GM12872 (cell line): Measurements from ENCODE around the gene TAS1R2.
A peak's percentile ranks its signal among the peaks of the same experiment; 100 is the strongest.

Experiments used
- CTCF ChIP-seq: IDR thresholded peaks from 3 replicates; pipeline ENCODE4 v1.5.1; 2011; ENCODE audit warnings: low read depth, mild to moderate bottlenecking, low read length, moderate library complexity; ENCODE audit not compliant: insufficient read depth

Gene TAS1R2

DNA sequence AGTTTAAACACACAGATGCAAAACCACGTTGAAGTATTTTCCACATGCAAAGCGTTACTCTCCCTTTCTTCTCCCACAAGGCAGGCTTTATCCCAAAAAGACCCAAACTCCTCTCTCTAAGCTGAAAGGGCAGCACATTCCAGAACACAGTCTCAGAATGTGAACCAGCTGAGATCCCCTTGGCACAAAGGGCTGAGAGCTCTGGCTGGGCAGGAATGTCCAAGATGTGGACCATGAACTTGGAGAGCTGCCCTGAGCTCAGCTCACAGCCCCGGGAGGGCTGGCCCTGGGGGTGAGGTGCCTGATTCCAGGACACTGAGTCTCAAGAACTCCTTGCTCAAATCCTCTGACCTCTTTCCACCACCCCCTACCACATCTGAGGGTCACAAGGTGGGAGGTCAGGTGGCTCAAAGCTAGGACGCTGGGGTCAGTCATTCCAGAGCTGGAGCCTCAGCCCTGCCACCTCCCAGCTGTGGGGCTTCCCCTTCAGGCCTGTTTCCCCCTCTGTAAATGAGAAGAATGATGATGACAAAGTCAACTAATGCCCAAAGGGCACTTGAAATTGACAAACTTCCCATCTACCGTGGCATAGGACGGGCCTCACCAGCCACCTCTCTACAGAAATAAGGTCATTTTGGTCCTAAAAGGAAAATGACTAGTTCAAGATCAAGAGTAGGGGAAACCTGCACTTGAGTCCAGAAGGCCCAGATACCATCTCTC, 31.4 kb upstream of the TAS1R2 start:
- no peak for TF ChIP-seq CTCF

DNA sequence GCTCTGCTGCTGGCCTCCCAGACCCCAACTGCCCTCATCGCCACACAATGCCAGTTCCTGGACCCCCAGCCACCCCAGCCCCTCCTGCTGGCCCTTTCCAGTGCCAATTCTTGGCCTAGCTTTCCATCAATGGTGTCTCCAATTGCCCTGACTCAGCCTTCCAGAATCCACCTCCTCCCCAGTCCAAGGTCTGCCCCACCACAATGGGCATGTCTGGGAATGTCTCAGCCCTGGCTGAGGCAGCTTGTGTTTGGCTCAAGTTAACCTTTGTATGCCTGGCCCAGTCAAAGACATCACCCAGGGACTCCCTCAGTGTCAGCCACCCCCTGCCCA, 26.5 kb upstream of the TAS1R2 start:
- TF ChIP-seq CTCF = no peak

- no peak for TF ChIP-seq CTCF
Observed at GRCh38 chr1:18885311-18886002, 26.0 kb upstream of the TAS1R2 start.

DNA sequence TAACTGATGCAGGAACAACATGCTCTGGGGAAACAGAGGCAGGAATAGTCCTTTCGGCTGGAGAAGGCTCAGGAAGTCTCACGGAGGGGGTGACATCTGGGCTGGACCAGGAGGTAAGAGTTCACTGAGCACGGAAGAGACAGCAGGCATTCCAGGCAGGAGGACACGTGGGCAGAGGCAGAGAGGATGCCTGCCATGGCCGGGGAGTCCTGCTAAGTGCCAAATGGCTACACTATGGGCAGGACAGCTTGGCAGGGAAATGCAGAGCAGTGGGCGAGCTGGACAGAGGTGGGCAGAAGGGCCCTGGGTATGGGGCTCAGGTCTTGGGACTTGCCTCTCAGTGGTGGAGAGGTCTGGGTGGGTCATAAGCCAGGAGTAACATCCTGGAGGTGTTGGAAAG, 25.3 kb upstream of the TAS1R2 start:
- TF ChIP-seq CTCF = no peak

- TF ChIP-seq CTCF = no peak
Observed at GRCh38 chr1:18884419-18884717, 24.9 kb upstream of the TAS1R2 start.

DNA sequence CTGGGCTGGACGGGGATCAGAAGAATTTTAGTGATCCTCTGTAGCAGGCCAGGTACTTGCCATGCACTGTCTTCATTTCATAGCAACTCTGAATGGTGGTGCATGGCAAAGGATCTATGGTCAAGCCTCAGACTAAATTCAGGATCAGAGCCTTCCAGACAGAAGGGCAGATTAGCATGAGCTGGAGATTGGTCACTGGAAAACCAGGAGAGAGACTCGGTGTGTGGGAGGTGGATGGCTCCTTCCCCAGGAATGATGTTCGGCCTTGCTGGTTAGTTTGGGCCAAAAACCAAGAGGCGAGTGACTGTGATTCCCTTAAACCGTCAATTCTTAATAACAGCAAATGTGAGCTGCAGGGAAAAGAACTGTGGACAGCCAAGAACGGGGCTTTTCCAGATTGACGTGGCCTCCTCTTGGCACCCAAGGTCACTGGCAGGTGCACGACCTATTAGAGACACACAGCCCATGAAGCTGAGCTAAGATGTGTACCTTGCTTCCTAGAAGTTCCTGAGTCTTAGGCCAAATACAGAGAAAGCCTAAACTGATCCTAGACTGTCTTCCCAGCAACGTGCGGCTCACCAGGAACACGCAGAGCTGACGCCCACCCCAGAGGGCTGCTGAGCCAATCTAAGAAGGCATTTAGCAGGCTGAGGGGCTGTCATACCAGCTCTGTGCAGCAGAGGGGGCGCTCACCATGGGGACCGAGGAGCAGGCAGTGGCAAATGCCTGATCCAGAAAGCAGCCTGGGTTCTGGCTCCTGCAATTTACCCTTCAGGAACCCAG, 24.4 kb upstream of the TAS1R2 start:
- TF ChIP-seq CTCF = peak; percentile 98

DNA sequence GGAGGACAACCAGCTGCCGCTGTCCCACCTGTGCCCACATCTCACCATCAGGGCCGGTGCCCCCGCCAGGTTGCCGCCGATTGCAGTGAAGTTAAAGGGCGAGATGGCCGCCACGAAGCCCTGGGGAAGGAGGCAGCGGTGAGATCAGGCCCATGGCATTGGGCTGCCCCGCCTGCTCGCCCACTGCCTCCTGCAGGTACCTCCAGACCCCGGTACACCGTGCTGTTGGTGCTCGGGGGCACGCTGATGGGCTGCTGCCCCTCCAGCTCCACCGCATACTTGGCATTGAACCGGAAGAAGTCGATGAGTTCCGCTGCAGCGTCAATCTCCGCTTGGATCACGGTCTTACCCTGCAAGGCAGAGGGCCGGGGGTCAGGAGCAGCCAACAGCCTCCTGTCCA, 23.6 kb upstream of the TAS1R2 start:
- no peak for TF ChIP-seq CTCF
